Prostate gland (tissue), 2 donors: ENCODE results near the gene MAPK8IP2. TPM values are rescaled to one million over a fixed set of nuclear protein-coding genes. Genes with fewer than 3 reads are reported as not detected.
A peak's percentile ranks its signal among the peaks of the same experiment; 100 is the strongest.

Experiments used
- DNase-seq: peaks from one replicate; pipeline ENCODE4 v3.0.0-alpha.2; 2019; ENCODE audit warnings: low spot score
- H3K27ac ChIP-seq, 2 donors: fragments of 200-600 bp; sonication (generic); 2 replicates each; pipeline ENCODE4 v1.5.1; 2017 to 2019
- H3K27me3 ChIP-seq: fragments of 200-600 bp; sonication (generic); replicated peaks from 2 replicates; pipeline ENCODE4 v1.5.1; 2019; ENCODE audit not compliant: insufficient read depth
- H3K36me3 ChIP-seq, 2 donors: fragments of 200-600 bp; sonication (generic); 1 replicate in 1 of 2; 2 replicates in 1 of 2; pipeline versions ENCODE4 v1.5.1 to v1.8.1; 2017 to 2019
- H3K4me1 ChIP-seq: fragments of 200-600 bp; sonication (generic); replicated peaks from 2 replicates; pipeline ENCODE4 v1.5.1; 2019
- H3K4me3 ChIP-seq, 2 donors: fragments of 200-600 bp; sonication (generic); 2 replicates each; pipeline ENCODE4 v1.5.1; 2017 to 2019
- H3K9me3 ChIP-seq: fragments of 200-600 bp; sonication (generic); 2 replicates; pipeline ENCODE4 v1.5.1; 2017
- POLR2A ChIP-seq: fragments of 450-650 bp; IDR thresholded peaks from one replicate; pipeline ENCODE4 v1.6.1; 2016; ENCODE audit warnings: antibody characterized with exemption, mild to moderate bottlenecking
- POLR2AphosphoS5 ChIP-seq: sonication (generic); formaldehyde crosslinking; IDR thresholded peaks from one replicate; pipeline ENCODE4 v1.6.1; 2017; ENCODE audit warnings: antibody characterized with exemption
- WGBS: methylation state at CpG from one replicate; pipeline ENCODE4 v1.1.5; 2018; 5-methylcytosine and 5-hydroxymethylcytosine counted together
- intact Hi-C: fragments of 100-400 bp; cut with DNase I; formaldehyde crosslinking; loops from one replicate; pipeline ENCODE4 v1.14.2; 2022
- total RNA-seq, 2 donors: library from RNA; depleted of rRNA; stranded (reverse); fragments of >200 nt; gene quantifications; one replicate each; pipeline ENCODE4 v1.1.0, GENCODE V29; 2016
- TF ChIP-seq, protein P1 (sequence below), 4 experiments: fragments of 200-600 bp in 2 of 4; fragments of 450-650 bp in 2 of 4; sonication (generic) in 2 of 4; IDR thresholded peaks; 1 replicate in 3 of 4; 2 replicates in 1 of 4; pipeline ENCODE4 v1.5.1; 2016 to 2019; ENCODE audit warnings: antibody characterized with exemption in 4 of 4, mild to moderate bottlenecking in 2 of 4, moderate library complexity in 2 of 4

Gene MAPK8IP2
- total RNA-seq, 2 donors from 2014 or later: 5.1 to 23.6 TPM

DNA sequence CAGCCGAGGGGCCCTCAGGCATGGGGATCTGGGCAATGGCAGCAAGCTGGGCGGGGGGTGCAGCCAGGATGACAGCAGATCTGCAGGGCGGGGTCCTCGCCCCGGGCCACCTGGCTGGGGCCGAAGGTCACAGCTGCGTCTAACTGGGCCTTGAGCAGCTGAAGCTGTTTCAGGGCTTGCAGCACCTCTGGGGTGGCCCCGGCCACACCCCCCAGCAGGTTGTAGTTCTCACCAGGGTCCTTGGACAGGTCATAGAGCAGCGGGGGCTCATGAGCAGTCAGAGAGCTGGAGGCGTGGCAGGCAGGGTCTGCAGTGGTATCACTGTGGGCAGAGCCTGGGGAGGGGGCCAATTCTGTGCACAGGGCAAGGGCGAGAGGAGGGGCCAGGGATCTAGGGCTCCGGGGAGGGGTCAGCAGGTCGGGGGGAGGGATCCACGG is 24.6 kb downstream of the MAPK8IP2 start:
- 83% methylated on average over 14 of the region's 14 CpGs for WGBS
- Histone ChIP-seq H3K4me1 (peaks cover 6% of the 10 kb centered on the region), H3K27ac (no peak overlapping the region), H3K9me3 (no peaks in the 10 kb centered on the region), H3K4me3 (no peak overlapping the region), H3K36me3 (no peaks in the 10 kb centered on the region), H3K27me3 (no peaks in the 10 kb centered on the region)
- no peak for DNase-seq
- TF ChIP-seq POLR2A: no peak
- intact Hi-C loops: loop anchor here (5.0 kb wide), 1 partner anchor 43 kb away; the partner anchor contains the start of gene CHKB

DNA sequence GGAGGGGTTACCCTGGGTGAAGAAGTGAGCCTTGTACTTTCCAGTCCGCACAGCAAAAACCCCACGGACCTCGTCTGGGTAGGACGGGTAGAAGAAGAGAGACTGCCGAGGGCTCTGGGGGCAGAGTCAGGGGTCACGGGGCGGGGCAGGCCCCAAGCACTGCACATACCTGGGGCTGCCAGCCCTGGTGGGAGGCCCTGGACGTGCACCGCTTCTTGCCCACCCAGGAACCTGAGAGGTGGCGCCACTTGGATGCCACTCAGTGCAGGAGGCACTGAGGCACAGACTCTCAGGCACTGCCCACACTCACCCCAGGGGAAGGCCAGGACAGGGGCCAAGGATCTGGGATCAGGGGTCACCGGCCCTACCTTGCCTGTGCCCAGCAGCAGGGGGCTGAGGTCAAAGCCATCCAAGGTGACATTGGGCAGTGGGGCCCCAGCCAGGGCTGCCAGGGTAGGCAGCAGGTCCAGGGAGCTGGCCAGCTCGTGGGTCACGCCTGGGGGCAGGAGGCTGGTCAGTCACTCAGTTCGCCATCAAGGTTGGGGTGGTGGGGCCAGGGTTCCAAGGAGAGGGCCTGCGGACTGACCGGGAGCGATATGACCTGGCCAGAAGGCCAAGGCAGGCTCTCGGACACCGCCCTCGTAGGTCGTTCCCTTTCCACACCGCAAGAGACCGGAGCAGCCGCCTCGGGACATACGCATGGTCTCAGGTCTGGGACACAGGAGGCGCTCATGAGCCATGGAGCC is 25.1 kb downstream of the MAPK8IP2 start:
- TF ChIP-seq, protein P1, sequence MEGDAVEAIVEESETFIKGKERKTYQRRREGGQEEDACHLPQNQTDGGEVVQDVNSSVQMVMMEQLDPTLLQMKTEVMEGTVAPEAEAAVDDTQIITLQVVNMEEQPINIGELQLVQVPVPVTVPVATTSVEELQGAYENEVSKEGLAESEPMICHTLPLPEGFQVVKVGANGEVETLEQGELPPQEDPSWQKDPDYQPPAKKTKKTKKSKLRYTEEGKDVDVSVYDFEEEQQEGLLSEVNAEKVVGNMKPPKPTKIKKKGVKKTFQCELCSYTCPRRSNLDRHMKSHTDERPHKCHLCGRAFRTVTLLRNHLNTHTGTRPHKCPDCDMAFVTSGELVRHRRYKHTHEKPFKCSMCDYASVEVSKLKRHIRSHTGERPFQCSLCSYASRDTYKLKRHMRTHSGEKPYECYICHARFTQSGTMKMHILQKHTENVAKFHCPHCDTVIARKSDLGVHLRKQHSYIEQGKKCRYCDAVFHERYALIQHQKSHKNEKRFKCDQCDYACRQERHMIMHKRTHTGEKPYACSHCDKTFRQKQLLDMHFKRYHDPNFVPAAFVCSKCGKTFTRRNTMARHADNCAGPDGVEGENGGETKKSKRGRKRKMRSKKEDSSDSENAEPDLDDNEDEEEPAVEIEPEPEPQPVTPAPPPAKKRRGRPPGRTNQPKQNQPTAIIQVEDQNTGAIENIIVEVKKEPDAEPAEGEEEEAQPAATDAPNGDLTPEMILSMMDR (IDR thresholded peaks at IDR 0.05): no peak
- TF ChIP-seq POLR2A (no peak), POLR2AphosphoS5 (no peak)
- no peaks in the 10 kb centered on the region for H3K36me3 ChIP-seq
- peaks cover 6% of the 10 kb centered on the region for H3K4me1 ChIP-seq
- H3K9me3 ChIP-seq: no peaks in the 10 kb centered on the region
- WGBS: 91% methylated on average over 26 of the region's 27 CpGs
- DNase-seq: no peak
- H3K27me3 ChIP-seq: no peaks in the 10 kb centered on the region
- H3K4me3 ChIP-seq: no peak overlapping the region
- intact Hi-C loops: loop anchor here (5.0 kb wide), 1 partner anchor 43 kb away; the partner anchor contains the start of gene CHKB
- no peak overlapping the region for H3K27ac ChIP-seq

DNA sequence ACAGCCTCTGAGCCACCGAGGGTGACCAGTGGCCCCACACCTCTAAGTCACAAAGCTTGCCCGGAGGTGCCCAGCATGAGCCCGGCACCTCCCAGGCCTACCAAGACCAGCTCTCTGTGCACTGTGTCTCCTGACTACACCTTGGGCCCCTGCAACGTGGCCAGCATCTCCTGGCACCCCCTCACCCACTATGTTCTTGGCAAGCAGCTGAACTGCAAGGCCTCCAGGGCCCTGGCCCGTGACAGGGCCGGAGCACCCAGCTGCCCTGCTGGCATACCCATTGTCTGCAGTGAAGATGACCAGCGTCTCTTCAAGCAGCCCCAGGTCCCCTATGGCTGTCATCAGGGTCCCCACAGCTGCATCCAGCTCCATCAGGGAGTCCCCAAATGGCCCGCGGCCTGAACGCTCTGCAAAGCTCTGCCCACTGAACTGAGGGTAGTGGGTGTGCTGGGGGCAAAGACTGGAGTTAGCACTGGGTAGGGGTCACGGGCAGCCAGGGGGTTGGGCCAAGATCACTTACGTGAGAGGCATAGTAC is 25.8 kb downstream of the MAPK8IP2 start:
- no peak for DNase-seq
- intact Hi-C loops: loop anchor here (5.0 kb wide), 1 partner anchor 44 kb away; the partner anchor contains the start of gene CHKB
- Histone ChIP-seq H3K9me3 (no peaks in the 10 kb centered on the region), H3K27ac (no peak overlapping the region), H3K4me3 (no peak overlapping the region), H3K27me3 (no peaks in the 10 kb centered on the region), H3K4me1 (peaks cover 6% of the 10 kb centered on the region), H3K36me3 (no peaks in the 10 kb centered on the region)
- 86% methylated on average over 11 of the region's 12 CpGs for WGBS
- TF ChIP-seq POLR2AphosphoS5 (no peak), POLR2A (no peak)
- TF ChIP-seq, protein P1 (IDR thresholded peaks at IDR 0.05): no peak

DNA sequence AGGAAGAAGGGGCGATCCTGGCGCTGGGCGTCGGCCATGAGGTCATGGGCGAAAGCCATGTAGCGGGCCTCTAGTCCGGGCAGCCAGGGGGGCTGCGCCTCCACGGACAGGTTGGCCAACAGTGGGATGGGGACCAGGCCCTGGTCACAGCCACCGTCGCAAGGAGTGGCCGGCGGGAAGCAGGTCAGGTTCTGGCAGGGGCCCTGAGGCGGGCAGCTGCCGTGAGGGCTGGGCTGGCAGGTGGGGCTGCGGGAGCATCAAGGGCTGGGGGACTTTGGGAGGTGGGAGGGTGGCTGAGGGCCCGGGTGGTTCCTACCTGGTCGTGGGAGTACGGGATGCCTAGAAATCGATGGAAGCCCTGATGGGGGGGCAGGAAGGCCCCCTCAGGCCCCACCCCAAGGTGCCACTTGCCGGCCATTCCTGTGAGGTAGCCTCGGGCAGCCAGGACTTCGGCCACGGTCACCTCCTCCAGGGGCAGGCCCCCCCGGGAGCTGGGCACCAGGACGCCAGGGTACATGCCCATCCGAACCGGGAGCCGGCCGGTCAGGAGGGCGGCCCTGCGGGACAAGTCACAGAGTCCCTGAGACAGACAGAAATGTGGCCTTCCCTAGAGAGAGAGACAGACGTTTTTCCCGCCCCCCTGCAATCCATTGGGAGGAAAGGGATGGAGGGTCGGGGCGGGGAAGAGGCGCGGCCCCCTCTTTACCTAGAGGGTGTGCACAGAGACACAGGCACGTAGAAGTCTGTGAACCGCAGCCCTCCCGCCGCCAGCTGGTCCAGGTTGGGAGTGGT is 26.5 kb downstream of the MAPK8IP2 start:
- DNase-seq: no peak
- no peaks in the 10 kb centered on the region for H3K27me3 ChIP-seq
- peaks cover 6% of the 10 kb centered on the region for H3K4me1 ChIP-seq
- H3K36me3 ChIP-seq: no peaks in the 10 kb centered on the region
- no peaks in the 10 kb centered on the region for H3K9me3 ChIP-seq
- 79% methylated on average over 42 of the region's 42 CpGs for WGBS
- peak overlapping the region; percentile 77 to 78 for H3K27ac ChIP-seq
- intact Hi-C loops: loop anchor here (5.0 kb wide), 1 partner anchor 45 kb away; the partner anchor contains the start of gene CHKB
- H3K4me3 ChIP-seq: peak overlapping the region; percentile 60 to 61
- TF ChIP-seq, protein P1 (IDR thresholded peaks at IDR 0.05): no peak
- no peak for TF ChIP-seq POLR2A
- TF ChIP-seq POLR2AphosphoS5: no peak
